DMS 273 (cell line): Measurements from ENCODE around the gene BCAS4.
"Not testable (repeated sequence)": the region's sequence is repeated elsewhere in the genome, so short reads cannot be mapped to it uniquely, and the experiment has no call there.

Source experiments
- DNase-seq: peaks from one replicate; lab custom pipeline; 2025; ENCODE audit not compliant: unreplicated experiment; lab: John Stamatoyannopoulos, UW

BCAS4 gene

DNA sequence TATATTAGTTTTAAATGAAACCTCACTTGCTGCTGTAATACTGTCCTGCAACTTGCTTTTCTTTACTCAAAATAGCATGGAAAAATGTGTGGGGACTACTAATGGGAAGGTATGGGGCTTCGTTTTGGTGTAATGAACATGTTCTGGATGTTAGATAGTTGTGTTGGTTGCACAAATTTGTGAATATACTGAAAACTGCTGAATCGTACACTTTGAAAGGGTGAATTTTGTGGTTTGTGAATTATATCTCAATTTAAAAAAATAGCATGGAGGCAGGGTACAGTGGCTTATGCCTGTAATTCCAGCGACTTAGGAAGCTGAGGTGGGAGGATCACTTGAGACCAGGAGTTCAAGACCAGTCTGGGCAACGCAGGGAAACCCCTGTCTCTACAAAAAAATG is 2.3 kb downstream of the BCAS4 start:
- DNase-seq: no peak

DNA sequence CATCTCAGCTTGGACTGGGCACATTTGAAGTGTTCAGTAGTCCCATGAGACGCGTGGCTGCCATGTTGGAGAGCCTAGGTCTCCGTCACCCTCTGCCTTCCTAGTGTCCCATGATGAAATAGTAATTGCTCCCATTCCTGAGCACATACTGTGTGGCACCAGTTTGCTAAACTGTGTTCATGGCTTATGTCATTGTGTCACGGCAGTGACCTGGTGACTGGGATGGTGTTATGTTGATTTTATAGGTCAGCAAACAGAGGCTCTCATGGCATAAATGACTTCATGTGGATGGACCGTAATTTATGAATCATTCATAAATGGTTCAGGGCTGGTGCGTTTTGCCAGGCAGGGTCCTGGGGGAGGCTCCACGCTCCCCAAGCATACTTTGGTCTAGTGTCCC is 3.8 kb downstream of the BCAS4 start:
- DNase-seq: no peak

DNA sequence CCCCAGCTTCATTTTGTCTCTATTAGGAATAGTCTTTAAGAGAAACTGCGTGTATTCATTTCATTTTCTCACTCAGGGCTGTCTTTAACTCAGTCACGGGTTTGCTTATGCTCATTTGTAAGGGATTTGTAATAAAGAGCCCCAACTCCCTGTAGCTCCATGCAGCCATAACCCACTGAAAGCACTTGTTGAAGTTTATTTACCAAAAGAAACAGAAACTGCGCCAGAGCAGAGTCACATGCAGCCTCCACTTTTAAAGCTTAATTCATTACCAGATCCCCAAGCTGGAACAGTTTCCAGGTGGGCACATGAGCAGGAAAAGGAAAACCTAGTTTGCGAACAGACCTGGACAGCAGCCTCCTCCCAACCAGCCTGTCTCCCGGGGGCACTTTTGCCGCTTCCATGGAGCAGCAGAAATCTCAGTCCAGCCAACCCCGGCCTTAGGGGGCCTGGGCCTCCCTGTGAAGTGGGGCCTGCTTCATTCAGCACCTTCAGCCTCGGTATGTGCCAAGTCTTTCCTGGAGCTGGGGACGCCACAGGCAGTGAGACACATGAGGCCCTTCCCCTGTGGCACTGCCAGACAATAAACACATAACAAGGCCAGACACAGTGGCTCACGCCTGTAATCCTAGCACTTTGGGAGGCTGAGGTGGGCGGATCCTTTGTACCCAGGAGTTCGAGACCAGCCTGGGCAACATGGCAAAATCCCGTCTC is 4.5 kb downstream of the BCAS4 start:
- DNase-seq: no peak

DNA sequence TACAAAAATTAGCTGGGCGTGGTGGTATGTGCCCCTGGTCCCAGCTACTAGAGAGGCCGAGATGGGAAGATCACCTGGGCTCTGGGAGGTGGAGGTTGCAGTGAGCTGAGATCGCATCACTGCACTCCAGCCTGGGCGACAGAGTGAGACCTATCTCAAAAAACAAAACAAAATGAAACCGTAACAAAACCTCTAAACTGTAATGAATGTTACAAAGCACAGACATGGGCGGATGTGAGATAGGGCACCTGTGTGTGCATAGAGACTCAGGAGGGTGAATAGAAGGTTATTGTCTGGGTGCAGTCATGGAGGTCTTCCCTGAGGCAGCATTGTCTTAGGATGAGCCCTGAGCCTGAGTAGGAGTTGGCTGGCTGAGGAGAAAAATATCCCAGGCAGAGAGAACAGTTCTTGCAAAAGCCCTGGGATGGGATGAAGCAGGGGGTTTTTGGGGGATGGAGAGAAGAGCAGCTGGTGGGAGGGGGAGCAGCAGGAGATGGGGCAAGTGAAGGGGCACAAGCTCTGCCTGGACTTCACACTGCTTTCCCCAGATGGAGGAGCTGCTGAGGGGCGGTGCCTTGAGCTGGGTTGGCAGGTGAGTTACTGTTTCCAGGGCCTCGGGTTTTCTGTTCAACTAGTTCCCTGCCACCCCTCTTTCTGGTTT is 5.2 kb downstream of the BCAS4 start:
- DNase-seq: no peak

DNA sequence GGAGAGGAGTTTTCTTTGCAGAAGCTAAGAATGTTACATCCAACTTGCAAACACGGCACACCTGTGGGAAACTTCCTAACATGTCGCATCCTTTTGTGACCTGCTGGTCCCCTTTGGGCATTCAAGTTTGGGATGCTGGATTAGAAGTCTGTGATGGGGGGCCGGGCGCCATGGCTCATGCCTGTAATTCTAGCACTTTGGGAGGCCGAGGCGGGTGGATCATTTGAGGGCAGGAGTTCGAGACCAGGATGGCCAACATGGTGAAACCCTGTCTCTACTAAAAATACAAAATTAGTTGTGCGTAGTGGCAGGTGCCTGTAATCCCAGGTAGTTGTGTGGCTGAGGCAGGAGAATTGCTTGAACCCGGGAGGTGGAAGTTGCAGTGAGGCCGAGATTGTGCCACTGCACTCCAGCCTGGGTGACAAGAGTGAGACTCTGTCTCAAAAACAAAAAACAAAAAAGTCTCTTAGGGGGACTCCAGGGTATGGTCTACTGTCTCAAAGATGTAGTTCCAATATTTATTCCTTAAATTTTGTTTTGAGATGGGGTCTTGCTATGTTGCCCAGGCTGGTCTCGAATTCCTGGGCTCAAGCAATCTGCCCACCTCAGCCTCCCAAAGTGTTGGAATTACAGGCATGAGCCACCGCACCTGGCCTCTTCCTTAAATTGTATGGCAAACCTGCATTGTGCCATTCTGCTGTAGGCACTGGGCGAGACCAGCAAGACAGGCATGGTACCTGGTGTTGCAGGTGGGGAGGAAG is 6.3 kb downstream of the BCAS4 start:
- not testable (repeated sequence) for DNase-seq

DNA sequence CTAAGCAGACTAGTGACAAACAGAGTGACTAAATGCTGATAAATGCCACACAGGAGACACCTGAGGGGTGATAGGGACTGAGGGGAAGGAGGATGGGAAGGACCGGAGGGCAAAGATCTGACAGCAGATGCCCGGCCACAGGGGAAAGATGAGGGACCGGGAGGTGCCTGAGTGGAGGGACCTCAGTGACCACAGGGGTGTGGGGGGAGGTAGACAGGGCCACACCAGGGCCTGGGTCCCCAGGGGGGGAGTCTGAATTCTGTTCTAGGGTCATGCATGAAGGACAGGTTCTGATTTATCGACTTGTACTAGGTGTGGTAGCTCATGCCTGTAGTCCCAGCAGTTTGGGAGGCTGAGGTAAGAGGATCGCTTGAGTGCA is 6.9 kb downstream of the BCAS4 start:
- no peak for DNase-seq

DNA sequence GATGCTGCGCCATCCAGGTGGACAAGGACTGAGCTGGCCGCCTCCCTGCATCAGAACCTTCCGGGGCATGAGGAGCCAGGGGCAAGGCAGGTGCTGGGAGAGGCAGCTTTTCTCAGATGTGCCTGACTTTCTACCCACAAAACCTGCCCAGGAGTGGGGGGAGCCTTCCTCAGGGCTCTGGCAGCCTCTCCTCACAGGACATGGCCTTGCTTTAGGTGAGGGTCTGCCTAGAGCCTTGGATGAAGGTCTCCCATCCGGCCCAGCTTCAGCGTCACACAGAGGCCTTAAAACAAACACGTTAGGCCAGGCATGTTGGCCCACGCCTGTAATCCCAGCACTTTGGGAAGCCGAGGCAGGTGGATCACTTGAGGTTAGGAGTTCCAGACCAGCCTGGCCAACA is 7.4 kb downstream of the BCAS4 start:
- DNase-seq: no peak

DNA sequence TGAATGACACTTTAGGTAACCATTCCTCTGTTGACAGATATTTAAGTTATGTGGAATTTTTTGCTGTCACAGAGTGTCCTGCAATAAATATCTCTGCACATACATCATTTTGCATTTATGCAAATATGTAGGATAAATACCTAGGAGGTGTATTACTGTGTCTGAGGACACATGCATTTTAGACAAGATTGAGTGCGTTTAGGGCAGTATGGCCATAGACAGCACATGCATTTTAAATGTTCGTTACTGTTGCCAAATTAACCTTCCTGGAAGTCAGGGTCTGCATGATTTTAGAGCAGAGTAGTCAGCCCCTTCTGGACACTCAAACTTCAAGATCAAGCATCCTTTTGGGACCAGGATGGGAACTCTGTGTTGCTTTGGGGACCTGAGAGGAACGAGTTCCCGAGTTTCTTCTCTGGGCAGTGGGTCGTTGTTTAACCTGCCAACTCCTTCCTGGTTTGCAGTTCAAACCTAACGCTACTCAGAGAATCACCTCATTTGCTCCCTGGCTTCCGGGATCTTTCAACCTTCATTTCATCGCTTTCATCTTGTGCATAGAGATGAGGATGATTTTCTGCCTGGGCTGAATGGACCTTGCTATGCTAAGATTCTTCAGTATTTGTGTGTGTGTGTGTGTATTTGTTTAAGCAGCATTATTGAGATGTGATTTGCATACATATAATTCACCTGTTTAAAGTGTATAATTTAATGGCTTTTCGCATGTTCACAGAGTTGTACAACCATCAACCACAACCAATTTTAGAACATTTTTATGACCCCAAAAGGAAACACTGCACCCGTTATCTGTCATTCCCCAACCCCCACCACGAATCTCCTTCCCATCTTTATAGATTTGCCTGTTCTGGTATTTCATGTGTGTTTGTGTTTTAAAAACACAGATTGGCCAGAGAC is 9.8 kb downstream of the BCAS4 start:
- DNase-seq: no peak

DNA sequence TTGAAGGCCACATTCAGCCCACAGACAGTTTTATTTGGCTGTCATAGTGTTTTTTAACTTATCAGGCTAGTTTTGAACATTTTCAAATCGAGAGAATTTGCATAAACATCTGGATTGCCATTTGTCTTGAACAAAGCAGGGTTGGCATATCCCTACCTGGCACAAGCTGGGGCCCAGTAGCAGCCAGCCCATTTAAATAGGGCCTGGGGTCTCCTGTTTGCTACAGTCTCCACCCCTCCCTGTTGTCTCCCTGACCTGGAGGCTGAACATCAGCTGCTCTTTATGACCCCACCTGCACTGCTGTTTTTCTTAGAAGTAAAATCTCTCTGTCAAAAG is 10.5 kb downstream of the BCAS4 start:
- DNase-seq: no peak

DNA sequence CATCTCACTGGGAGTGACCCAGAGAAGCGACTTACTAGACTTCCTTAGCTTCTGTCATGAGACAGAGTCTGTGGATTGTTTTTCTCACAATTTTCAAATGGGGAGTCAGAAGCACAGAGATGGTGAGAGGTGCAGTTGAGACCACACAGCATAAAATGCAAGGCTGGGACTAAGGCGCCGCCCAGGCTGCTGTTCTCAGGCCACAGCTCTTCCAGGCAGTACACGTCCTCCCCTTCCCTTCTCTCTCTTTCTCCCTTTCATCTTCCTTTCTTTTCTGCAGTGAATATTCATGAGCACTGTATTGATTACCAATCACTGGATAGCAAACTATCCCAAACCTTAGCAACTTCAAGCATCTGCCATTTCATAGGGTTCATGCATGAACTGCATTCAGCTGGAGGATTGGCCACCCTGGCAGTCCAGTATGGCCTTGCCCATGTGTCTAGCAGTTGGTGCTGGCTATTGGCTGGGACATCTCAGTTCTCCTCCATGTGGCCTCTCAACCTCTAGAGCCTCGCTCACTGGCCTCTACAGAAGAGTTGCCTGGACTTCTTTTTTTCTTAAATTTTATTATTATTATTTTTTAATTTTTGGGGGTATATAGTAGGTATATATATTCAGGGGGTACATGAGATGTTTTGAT is 11.4 kb downstream of the BCAS4 start:
- DNase-seq: no peak

DNA sequence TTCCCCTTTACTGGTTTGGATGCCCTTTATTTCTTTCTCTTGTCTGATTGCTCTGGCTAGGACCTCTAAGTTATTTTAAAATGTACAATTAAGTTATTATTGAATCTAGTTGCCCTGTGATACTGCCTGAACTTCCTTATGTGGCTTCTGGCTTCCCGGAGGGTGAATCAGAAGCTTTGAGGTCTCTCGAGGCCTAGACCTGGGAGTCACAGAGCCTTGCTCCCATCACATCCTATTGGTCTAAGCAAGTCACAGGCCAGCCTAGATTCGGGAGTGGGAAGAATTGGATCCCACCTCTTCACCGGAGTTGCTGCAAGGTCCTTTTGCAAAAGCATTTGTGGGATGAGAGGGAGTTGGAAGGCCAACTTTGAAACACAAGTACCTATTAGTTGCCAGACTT is 15.2 kb downstream of the BCAS4 start:
- DNase-seq: no peak

DNA sequence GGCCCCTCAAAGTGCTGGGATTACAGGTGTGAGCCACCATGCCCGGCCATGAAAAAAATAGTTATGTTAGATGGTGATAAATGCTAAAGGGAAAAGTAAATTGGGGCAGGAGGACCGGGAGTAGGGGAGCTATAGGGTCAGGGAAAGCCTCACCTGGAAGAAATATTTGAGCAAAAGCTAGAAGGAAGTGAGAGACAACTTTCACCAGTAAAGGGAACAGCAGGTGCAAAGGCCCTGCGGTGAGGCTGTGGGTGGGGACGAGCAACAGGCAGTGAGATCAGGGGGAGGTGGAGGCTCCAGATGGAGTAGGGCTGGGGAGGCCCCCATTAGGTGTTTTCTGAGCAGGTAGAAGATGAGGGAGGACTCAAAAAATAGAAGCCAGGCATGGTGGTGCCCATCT is 16.0 kb downstream of the BCAS4 start:
- no peak for DNase-seq

DNA sequence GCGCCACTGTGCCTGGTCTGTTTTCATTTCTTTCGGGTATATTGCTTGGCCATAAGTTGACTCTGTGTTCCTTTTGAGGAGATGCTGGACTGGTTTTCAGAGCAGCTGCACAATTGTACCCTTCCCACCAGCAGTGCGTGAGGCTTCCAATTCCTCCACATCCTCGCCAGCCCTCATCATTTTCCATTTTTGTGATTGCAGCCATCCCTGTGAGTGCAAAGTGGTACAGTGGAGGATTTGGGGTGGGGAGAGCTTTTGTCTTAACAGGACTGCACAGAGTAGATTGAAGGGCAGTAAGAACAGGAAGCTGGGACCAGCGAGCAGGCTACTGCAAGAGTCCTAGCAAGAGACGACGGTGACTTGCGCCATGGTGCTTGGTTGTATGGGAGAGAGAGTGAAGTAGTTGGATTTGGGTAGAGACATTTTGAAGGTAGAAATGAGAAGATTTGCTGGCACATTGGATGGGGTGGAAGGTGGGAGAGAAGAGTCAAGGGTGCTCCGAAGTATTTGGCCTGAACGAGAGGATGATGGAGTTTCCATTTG is 18.3 kb downstream of the BCAS4 start:
- no peak for DNase-seq

DNA sequence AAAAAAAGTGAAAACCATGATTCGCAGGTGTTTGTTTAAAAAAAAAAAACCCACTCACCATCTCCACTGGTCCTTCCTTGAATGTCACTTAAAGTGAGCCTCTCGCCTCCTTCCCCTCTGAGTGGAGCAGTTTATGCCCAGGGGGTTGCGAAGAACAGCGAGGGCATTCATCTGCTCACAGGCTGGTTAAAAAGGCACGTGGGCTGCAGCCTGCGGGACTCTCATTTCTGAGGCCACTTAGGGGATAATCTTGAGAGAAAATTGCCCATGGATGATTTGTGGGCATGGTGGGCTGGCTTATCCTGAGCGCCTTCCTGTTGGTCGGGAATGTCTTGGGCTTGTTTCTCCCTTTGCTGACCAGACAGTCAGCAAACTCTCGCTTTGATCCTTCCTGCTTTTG is 18.9 kb downstream of the BCAS4 start:
- no peak for DNase-seq

DNA sequence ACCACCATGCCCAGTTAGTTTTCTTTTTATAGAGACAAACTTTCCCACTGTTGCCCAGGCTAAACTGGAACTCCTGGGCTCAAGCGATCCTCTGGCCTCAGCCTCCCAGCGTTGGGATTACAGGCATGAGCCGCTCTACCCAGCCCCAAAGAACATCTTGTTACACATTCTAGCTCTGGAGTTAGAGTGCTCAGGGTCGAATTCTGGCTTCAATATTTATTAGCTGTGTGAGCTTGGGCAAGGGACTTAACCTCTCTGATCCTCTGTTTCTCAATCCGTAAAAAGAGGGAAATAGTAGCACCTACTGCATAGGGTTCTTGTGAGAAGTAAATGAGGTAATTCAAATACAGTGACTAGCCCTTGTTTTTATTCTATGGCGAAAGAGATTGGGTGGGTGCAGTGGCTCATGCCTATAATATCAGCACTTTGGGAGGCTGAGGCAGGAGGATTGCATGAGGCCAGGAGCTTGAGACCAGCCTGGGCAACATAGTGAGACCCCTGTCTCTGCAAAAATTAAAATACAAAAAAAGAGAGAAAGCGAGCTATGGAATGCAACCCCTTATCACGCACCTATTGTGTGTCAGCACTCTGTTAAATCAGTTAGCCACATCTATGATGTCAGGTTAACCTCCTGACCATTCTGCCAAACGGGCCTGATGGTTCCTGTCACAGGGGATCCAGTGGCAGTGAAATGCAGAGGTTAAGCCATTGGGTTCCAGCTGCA is 19.7 kb downstream of the BCAS4 start:
- no peak for DNase-seq

DNA sequence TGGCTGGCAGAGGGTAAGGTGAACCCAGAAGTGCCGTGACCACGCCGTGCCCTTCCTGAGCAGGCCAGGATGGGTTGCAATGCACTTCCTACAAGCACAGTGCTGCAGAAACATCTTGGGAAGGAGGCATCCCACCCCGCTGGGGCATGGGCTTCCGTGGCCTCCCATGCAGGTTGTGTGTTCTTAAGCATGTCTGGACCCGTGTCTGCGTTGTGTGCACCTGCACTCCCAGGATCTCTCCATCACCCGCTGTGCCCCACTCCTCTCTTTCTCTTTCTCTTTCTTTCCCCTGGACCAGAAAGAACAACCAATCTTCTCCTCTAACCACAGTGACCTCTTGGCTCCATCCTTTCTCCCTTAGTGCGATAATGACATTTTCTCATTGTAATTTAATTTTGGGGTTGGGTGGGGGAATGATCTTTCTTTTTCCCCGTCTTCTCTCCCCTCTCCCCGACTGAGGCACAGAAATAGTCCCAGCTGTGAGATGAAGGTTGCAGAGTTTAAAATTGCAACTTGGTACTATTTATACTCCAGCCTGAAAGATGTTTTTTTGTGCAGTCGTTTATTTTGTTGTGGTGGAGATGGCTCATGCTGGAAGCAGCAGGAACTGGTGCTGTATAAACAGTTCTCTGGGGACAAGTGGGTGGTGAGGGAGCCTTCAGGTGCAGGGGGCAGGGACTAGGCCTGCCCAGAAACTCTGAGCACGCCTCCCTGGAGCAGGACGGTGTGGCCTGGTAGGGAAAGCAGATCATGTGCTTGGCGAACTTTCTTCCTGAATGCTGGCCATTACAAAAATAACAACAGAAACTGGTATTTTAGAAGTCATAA is 20.5 kb downstream of the BCAS4 start:
- DNase-seq: no peak

DNA sequence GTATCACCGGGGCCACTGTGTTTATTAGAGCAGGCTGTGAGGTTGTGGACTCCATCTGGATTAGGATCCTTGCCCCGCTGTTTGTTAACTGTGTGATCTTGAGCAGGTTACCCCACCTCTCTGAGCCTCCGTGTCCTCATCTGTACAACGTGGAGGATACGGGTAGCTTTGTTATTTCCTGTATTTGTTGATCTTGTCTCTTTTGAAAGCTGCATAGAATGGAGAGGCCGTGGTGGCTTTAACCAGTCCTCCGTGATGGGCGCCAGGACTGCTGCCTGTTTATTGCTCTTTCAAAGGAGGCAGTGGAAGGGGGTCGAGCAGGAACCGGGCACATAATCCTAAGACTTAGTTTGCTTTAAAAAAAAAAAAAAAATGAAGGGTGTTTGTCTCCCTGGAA is 22.9 kb downstream of the BCAS4 start:
- no peak for DNase-seq

DNA sequence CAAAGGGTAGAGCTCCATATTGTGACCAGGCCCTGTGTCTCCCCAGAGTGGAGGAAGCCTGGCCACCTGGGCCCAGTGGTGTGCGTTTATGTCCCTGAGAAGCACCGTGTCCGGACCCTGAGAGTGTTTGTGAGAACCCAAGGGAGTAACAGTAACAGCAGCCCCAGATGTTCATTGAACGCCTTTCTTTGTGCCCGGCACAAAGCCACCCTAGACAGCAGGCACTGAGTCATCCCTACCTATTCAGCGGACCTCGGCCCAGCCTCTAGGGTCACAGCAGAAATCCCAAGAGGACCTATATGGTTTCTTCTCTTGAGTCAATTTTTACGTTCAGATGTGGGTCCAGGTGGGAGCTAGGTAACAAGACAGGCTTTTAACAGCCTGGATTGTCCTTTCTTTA is 24.5 kb downstream of the BCAS4 start:
- no peak for DNase-seq
